Stimulated activated CD4-positive, alpha-beta T cell treated with anti-CD3 and anti-CD28 coated beads, Interleukin-12 subunit alpha, Interleukin-12 subunit beta, amount 100 ng/mL, for 48 hours (primary cell): ENCODE data around the gene MAP10.
"Not testable (repeated sequence)": the region's sequence is repeated elsewhere in the genome, so short reads cannot be mapped to it uniquely, and the experiment has no call there.

Experiments used
- DNase-seq, 3 donors: peaks; one replicate each; pipeline ENCODE4 v3.0.0-alpha.2; 2020; ENCODE audit warnings: low read depth in 2 of 3, low spot score in 1 of 3

The MAP10 gene, protein sequence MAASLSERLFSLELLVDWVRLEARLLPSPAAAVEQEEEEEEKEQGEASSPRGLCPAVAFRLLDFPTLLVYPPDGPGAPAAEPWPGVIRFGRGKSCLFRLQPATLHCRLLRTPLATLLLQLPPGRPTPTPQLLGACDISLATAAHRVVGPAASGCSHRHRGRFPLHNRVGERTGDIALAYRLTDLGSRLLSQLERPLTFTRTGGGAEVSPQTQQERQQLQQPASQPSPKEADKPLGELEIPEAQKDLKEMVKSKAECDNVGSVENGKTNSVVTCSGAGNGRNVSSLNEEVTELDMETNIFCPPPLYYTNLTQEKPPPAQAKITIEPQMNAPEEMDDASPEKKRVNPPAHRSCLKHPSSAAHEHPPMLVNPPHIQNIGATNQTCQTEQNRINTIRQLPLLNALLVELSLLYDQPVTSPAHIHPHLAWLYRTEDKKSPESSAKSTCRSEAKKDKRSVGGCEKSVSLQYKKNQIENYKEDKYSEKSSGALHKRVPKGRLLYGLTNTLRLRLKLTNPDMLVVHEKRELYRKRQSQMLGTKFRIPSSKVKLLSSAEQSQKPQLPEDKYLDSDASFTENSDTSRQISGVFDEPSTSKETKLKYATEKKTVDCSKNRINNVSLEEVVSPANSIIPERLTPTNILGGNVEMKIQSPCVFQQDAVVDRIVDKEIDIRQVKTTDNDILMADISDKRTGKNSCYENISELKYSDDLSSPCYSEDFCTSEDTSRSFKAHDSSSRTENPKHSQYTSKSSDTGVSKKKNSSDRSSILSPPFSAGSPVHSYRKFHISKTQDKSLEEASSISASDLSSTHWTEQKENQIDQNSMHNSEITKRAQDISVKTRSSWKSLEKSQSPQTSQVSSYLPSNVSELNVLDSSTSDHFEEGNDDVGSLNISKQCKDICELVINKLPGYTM

DNA sequence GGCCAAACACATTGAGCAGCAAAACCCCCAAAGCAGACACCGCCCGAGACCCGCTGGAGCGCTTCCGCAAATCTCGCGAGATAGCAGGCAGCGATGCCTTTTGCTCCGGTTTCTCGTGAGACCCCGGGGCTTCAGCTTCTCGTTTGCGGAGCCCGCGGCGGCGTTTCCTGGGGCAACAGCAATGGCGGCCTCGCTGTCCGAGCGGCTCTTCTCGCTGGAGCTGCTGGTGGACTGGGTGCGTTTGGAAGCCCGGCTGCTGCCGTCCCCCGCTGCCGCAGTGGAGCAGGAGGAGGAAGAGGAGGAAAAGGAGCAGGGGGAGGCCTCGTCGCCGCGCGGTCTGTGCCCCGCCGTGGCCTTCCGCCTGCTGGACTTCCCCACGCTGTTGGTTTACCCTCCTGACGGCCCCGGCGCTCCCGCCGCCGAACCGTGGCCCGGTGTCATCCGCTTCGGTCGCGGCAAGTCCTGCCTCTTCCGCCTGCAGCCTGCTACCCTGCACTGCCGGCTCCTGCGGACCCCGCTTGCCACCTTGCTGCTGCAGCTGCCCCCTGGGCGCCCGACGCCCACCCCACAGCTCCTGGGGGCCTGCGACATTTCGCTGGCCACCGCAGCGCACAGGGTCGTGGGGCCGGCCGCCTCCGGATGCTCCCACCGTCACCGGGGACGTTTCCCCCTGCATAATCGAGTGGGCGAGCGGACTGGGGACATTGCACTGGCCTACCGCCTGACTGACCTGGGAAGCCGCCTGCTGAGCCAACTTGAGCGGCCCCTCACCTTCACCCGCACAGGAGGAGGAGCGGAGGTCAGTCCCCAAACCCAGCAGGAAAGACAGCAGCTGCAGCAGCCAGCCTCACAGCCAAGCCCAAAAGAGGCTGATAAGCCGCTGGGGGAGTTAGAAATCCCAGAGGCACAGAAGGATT is at the start of gene MAP10:
TSS of gene MAP10 (plus strand) at position 148 of the 917 bp plus-strand sequence. CDS start at position 182, 34 bp downstream.
- DNase-seq: peak; percentile 57 to 66 (median 58)

GRCh38 chr1:232764458-232765251 is 40.6 kb upstream of the MAP10 start:
- no peak for DNase-seq

DNA sequence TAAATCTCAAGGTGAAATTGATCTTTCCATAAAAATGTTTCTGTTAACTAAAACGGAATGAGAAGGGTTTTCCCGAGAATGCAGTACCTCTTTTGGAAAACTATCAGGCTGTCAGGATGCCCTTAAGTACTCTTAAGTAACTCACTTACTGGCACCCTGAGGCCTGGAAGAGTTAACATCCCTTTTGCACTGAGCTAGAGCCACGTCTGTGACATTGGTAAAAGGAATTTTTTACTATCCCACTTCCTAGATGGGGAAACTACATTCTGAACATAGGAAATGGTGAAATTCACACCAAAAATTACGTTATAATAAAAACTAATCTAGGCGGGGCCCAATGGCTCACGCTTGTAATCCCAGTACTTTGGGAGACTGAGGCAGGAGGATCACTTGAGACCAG is 39.7 kb upstream of the MAP10 start:
- no peak for DNase-seq

DNA sequence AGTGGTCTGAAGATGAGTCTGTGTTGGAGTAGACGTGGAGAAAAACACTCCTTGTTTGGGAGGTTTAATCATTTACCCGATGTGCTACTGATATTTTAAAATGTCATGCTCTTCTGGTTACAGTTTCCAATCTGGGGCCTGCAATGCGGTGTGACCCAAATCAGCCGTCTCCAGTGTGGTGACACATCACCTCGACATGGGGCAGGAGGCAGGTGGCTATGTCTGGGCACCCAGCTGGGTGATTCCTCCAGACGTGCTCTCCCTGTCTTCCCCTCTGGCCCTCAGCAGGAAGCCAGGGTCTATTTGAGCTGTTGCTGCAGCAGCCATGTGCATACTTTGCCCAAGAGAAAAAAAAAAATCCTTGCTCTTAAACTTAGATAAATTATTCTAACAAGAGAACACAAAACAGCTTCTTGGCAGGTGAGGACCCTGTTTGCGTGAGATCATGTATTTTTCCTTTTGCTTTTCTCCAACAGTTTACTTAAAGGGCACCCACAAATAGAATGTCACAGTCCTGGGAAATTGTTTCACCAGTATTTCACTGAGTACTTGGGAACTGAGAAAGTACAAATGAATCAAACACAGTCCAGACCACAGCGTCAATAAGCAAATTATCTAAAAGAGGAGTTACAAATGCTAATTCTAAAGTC is 38.9 kb upstream of the MAP10 start:
- DNase-seq: no peak

DNA sequence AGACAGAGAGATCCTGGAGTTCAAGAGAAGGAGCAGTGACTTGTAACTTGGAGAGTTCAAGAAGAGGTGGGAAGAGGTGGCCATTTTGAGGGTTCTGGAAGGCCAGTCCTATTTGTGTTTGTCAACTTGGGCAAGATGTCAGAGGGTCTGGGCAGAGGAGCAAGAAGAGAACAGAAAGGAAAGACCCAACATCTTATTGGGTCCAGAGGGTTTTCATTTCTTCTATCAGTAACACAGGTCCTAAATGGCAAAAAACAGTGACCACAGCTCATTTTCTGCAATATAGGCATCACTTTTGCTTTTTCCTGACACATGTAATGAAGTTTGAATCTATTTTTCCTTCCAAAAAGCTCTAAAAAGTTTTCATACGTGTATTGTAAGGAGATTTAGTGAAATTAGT is 38.3 kb upstream of the MAP10 start:
- no peak for DNase-seq

DNA sequence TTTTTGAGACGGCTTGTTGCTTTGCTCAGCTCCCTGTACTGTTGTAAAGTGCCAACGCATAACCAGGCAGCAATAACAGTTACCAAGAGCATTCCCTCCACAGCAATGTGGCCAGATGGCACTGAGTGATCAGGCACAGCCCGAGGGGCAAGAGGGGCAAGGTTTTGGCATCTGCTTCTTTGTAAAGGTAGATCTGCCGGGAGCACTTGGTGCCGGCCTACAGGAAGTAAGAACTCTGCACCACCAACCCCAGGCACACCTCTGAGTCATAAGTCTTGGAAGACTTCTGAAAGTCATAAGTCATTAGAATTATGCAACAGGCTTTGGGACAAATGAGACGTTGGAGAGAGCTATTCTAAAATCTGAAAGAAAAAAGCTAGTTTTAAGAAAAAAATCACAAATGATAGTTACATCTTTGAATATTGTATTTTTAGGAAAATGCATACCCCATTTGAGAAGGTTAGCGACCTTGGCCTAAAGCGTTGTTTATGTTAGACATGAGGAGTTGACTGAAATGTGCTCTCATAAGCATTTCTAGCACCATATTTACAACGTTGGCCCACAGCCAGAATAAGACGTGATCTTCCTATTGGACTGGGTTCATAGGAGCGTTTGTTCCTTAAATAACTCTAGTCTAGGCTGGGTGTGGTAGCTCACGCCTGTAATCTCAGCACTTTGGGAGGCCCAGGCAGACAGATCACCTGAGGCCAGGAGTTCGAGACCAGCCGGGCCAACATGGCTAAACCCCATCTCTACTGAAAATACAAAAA is 37.7 kb upstream of the MAP10 start:
- DNase-seq: no peak

DNA sequence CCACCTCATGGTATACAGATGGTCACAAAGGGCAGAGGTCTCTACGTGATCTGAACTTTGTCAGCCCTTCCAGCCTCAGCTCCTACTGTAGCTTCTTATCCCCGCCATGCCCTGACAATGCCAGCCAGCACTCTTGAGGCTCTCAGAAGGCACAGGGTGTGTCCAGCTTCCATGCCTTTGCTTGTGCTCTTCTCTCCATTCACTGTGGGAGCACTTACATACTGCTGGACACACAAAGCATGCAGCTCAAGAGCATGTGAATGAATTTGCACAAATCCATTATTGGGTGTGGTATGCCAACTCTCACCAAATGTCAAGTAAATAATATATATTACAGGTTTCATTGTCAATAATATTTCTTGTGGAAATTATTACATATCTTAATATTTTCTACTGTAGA is 36.4 kb upstream of the MAP10 start:
- no peak for DNase-seq

- DNase-seq: no peak
These were observed 35.5 kb upstream of the MAP10 start for GRCh38 chr1:232769733-232770132.

DNA sequence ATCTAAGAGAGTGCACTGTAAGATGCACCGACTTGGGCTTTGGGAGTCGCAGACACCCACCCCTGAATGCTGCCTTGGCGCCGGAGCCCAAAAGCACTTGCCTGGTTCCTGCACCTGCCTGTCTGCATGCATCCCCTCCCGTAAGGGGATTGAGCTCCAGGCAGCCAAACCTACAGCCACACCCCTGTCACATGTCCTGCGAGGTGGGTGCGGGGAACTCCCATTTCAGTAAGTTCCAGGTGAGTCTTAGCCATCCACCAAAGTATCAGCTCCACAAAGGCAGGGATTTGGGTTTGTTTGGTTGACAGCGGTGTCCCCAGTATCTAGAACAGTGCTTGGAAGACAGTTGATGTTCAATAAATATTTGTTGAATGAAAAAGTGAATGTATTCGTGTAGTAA is 31.5 kb upstream of the MAP10 start:
- no peak for DNase-seq

- no peak for DNase-seq
These were observed 28.6 kb upstream of the MAP10 start for GRCh38 chr1:232776526-232777106.

DNA sequence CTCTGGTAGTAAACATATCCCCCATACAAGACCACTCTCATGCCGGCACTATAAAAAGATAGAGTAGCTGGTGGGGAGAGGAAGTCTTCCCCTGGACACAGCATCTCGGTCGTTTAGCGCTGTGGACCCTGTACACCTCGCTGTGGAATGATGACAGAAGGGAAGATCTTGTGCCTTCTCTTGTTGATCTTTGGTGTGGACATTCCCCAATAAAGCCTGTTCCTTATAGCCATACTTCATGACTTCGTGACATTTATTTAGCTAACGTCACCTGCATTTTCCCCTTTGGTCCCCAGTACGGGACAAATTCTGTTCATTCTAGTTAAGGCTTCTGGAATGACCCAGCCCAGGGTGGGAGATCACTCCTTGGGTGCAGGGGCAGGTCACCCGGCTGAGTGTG is 24.9 kb upstream of the MAP10 start:
- DNase-seq: no peak

DNA sequence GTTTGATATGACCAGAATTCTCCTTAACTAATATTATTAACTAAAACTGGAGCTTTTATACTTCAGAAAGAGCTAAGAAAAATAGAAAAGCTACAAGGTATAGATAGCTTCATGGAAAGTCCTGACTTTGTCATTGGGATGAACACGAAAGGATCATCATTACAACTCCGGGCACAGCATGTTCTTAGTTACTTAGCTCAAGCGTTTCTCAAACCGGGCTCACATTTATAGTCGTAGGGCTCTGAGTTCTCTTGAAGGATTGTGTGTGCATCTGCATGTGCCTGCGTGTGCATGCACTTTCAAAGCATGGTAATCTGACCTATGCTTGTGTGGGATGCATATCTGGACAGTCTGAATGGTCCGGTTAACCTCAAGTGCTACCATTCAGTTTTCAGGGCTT is 20.4 kb upstream of the MAP10 start:
- DNase-seq: no peak

- DNase-seq: not testable (repeated sequence)
These were observed 19.6 kb upstream of the MAP10 start for GRCh38 chr1:232785630-232786029.

GRCh38 chr1:232786845-232787455 is 18.3 kb upstream of the MAP10 start:
- DNase-seq: no peak

- no peak for DNase-seq
These were observed 16.9 kb upstream of the MAP10 start for GRCh38 chr1:232788235-232788872.

DNA sequence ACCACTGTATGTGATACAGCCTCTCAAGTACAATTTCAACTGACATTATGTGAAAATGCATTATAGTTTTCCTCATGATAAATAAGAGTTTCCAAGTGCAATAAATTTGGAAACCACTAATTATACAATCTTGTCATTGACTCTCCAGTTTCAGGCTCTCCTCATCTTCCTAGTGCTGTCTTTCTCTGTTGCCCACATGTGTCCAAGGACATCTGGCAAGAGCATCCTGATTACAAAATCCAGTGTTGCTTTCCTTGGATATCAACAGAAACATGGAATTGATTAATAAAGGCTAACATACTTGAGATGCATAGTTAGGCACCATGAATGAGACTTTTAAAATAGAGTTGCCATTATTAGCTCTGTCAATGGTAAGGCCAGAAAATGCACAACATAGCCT is 15.6 kb upstream of the MAP10 start:
- DNase-seq: no peak

- DNase-seq: no peak
These were observed 12.3 kb upstream of the MAP10 start for GRCh38 chr1:232792949-232793348.

DNA sequence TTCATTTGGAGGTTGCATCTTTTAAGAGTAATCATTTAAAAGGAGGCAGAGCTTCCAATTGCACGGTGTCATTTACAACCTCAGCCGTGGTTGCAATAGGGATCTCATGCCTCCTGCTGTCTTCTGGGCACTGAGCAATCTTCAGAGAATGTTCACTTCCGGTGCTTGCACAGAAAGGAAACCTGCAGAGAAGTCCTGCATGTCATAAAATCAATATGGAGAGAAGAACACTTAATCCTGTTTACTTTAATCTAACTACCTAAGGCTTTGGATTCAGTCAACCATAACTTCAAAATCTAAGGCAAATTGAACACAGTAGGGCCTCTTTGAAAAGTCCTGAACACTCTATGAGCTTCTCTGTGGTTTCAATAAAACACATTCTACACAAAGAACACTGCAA is 11.3 kb upstream of the MAP10 start:
- no peak for DNase-seq
